Epithelial cell of prostate (primary cell): ENCODE results near the gene GRK6.
A peak's percentile ranks its signal among the peaks of the same experiment; 100 is the strongest.

ENCODE experiments used
- DNase-seq: peaks from one replicate; pipeline ENCODE4 v3.0.0-alpha.2; 2011; ENCODE audit warnings: low read depth, low spot score
- H3K27ac ChIP-seq: fragments of 450-650 bp; 2 replicates; pipeline ENCODE4 v1.5.1; 2017; ENCODE audit warnings: mild to moderate bottlenecking

The GRK6 gene

DNA sequence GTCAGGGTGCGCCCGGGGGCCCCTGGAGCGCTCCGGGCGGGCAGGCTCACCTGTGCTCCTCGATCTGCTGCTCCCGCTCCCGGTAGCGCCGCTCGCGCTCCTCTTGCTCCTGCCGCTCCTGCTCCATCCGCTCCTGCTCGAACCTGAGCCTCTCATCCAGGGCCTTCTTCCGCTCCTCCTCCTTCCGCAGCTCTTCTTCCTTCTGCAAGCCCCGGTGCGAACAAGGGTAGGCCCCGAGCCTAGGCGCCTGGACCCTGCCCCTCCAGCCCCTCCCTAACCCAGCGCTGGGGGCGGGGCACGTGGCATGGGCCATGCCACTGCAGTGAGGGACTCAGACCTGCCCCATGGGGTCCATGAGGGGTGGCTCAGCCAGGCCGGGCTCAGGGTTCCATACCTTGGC, 40.4 kb downstream of the GRK6 start:
- no peak for DNase-seq

DNA sequence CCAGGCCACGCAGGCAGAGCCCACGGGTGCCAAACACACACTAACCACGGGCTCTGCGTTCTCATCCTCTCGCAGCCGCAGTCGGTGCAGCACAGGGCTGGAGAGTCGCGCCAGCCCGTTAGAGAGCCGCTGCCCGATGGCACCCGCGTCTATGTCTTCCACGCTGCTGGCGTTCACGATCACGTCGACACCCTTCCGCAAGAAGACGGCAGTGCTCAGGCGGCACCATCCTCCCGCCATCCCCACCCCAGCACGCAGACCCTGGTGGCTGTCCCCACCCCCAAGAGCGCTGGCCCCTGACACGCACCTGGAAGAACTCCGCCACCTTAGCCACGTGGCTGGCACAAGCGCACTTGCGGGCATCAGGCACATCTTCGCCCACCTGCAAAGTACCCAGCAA, 41.0 kb downstream of the GRK6 start:
- no peak overlapping the region for H3K27ac ChIP-seq

More for the DNA sequence above, 40.4 kb downstream of the GRK6 start:
- H3K27ac ChIP-seq, result no peak overlapping the region

DNA sequence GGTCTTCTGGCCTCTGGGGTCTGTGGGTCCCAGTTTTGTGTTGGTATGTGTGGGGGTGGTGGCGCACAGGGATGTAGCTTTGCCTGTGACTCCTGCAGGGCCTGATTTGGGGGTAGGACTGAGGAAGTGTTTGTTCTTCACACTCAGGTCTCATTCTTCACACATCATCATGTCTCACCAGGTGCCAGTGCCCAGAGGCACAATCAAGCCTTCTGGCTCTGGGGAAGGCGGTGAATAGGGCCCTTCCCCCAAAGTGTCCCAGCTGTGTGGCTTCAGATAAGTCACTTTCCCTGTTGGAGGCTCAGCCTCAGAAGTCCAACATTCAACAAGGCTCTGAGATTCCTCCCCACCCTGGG, 41.8 kb downstream of the GRK6 start:
- no peak for DNase-seq
- peak overlapping the region; percentile 36 for H3K27ac ChIP-seq

More for the DNA sequence above, 41.0 kb downstream of the GRK6 start:
- no peak for DNase-seq

DNA sequence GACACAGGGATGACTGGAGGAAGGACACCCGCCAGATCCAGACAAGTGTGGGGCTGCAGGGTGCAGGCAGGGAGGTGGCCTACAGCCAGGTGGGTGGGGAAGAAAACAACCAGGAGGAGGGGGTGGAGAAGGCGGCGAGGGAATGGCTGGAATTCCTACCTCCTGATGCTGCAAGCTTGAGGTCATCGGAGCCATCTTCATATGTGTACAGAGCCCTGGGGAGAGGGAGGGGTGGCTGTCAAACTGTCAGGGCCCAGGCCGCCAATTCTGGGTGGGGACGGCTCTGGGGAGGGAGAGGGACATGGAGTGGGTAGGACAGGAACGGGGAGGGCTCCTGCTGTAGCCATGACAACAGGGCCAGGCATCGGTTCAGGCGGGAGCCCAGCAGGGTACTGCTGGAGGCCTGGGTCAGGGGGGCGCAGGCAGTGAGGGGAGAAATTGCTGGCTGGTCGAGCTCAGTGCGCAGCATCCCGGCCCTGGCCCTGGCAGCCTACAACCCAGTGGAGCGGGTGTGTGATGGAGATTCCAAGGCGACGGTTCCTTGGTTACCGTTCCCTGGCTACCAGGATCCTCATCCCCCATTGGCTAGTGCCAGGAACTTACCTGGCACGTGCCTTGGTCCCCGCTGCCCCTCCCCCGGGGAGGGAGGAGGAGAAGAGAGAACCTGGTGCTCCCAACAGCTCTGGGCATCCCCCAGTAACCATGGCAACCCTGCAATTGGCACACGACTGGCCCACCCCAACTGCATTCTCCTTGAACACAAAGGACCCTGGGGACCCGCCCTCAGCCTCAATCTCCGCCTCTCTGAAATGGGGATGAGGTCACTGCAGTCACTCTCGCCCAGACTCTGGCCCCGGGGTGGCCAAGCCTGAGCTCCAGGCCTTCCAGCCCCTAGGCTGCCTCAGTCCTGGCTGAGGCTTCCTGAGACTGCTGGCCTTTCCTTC, 42.5 kb downstream of the GRK6 start:
- H3K27ac ChIP-seq, result peak overlapping the region; percentile 36
- DNase-seq, result no peak

DNA sequence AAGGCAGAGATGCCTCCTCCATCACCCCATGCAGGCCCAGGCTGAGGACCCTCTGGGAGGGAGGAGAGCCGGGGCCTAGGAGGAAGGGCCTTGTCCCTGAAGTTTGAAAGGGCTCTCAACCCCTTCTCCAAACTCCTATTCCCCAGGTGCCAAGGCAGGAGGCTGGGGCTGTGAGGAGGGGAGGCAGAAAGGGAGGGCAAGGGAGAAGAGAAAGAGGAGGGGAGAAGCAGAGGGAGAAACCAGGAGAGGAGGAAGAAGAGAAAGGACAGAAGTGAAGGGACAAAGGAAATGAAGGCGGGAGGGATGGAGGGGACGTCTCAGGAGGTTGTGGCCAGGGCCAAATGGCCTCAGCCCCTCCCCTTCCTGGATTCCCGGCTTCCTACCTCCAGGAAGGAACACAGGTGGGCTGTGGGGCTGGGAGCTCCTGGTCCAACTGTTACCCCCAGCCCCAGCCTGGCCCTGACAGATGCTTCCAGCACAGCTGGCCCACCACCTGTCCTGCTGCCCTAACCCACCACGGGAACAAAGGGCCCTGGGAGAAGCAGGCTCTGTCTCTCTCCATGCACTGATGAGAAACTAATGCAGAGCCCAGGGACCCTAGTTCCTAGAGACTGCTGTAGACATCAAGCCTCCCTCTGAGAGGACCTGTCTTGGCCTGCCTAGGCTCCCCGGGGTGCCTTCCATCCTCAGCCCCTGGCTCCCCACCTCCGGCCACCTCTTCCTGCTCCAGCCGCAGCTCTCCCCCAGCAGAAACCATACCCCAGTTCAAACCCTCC, 43.5 kb downstream of the GRK6 start:
- no peak for DNase-seq
- peak overlapping the region; percentile 36 for H3K27ac ChIP-seq

DNA sequence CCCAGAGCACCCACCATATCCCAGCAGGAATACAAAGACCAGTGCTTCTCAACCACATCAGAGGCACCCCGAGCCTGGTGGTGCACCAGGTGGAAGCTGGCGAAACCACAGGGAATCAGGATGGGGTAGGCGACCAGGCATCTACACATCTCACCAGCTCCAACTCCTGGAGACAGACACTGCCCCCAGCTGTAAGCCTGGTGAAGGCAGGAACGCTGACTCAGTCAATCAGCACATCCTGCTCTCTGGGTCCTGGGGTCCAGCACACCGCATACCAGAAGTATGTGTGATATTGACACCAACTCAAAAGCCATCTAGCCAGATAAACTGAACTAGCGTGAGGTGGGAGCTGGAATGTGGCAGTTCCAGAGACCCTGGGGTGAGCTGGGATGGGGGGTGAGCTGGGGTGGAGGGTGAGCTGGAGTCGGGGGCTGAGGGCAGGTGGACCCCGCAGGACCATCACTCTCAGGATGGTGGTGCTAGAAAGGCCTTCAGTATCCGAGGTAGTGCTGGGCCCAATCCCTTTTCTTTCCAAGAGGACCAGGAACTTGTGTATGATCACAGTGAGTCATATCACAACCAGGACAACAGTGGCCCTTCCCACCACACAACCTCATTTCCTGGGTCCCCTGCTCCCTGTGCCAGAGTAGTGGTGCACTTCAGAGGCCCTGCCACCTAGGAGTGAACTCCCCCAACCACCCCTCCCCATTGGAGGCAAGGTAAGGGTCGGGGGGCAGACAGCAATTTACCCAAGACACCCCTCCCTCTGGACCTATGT, 44.5 kb downstream of the GRK6 start:
- peak overlapping the region; percentile 68 for H3K27ac ChIP-seq
- DNase-seq, result no peak

DNA sequence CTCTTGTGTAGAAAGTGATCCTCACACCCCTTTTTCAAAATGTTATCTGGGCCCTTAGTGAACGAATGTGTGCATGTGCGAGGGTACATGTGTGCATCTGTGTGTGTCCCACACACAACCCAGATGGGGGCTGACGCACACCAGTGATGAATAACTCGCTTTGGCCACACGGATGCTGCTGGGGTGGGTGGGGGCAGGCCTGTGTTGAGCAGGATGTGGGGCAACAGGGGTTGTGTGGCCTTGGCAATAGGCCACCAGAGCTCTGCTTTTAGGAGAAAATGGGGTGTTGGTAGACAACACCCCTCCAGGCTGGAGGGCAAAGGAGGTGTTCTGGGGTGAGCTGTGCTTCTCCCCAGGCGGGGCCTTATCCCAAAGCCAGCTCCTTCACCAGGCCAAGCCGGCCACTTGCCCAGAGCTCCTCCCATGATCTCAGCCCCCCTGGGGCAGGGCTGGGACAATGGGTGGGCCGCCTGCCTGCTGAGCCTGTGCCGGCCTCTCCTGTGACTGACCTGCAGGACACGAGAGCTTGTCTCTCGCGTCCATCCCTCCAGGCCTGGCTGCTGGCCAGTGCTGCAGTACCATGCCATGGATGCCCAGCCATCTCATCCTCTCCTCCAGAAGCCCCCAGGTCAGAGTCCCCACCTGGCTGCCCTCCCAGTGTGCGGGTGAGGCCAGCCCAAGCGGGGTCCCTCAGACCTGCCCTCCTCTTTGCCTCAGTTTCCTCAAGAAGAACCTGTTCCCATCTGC, 45.3 kb downstream of the GRK6 start:
- H3K27ac ChIP-seq, result peak overlapping the region; percentile 68
- no peak for DNase-seq

DNA sequence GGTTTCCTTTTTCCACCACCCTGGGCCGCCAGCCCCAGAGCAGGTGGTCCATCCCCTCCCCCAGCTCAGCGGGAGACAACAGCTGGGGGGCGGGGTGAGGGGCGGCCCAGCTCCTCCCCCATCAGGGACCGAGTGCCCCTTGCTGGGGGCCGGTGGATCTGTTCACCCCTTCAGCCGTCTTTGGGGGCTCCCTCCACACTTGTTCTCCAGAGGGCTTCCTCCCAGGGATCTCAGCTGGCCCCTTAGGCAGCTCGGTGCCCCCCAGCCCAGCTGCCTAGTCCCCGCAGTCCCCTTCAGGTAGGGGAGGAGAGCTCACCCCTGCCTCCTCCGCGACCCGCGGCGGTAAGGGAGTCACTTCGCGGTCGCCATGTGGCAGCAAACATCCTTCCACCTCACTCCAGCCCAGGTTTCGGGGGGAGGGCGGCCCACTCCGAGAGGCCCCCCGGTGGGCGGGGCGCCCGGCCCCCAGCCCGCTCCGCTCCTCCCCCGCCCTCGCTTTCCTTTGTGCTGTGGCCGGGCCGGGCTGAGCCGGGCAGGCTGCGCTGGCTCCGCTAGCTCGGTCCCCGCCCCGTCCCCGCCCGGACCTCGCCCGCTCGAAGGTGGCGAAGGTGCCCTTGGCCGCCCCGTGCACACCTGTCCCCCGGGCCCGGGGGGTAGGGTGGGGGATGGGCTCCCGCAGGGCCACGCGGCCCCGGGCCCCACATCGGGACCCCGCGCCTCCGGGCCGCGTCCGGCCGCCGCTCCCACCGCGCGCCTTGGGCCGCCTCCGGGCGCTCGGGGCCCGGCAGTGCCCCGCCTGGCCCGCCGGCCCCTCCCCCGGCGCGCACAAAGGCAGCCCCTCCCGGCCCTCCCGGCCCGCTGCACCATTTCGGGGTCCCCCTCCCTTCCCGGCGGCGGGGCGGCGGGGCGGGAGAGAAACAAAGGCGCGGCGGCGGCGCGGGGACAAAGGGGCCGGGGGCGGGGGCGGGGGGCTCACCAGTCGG, 46.3 kb downstream of the GRK6 start:
- no peak for DNase-seq
- H3K27ac ChIP-seq, result peak overlapping the region; percentile 68

DNA sequence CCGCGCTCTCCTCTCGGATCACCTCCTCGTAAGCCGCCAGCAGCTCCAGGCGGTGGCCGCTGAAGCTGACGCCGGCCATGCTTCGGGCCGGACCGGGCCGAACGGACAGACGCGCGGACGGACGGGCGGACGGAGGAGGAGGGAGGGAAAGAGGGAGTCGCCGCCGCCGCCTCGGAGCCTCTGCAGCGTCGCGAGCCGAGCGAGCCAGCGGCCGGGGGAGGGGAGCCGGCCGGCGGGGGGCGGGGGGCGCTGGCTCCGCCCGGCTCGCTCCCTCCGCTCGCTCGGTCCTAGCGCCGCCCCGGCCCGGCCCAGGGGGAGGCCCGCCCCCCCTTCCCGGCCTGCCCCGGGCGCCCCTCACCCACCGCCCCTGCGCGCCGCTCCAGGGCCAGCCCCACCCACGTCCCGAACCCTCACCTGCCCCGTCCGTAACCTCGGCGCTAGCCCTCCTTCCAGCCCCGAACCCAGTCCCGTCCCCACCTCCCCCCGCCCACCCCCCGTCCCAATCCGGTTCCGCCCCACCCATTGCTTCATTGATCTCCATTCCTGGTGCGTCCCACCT, 47.0 kb downstream of the GRK6 start, which contains the start of gene DBN1:
TSS of gene DBN1 (minus strand) at position 192 of the 559 bp plus-strand sequence. CDS start at position 79, 113 bp downstream.
- peak within 1 kb of the TSS; percentile 68 for H3K27ac ChIP-seq
- no peak for DNase-seq

DNA sequence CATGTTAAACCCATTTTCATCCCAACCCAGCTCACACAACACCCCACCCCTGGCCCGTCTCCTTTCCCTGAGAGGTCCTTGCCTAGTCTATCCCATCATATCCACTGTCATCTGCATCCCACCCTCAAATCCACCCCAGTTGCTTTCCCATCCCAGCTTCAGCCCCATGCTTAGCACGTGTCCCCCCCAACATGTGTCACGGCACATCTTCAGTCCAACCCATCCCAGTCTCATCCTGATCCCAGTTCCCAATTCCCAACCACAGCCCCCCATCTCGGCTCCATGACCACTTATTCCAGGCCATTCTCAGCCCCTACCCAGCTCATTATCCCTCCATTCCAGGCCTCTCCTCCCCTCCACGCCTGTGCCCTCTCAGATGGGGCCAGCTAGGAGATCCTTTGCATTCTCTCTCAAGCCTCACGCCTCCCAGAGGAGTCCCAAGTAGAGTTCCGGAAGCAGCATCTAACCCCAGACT, 47.6 kb downstream of the GRK6 start:
- no peak overlapping the region for H3K27ac ChIP-seq
- no peak for DNase-seq

DNA sequence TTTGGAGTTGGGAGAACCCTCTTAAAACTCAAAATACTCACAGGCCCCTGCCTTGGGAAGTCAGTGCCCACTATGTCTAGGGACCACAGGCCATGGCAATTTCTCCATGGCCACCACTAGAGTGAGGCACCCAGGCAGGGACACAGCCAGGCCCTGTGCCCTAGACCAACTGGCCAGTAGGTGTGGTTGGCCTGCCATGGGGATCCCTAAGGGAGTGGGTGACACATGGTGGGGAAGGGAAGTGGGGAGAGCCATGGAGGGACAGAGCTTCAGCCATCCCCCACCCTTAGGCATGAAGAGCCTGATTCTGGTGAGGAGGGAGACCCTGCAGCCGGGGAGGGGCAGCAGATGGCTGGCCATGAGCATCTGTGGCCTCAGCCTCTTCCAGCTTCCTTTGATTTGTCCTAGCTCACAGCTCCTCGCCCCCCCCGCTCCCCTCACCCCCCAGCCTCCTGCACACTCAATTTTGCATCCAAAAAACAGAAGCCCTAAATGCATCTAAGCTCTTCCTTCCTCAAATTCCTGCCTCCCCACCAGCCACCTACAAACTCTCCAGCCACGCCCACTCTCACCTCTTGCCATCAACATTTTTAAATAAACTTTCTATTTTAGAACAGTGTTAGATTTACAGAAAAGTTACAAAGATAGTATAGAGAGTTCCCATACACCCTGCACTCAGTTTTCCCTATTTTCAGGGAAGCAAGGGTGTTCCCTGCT, 48.5 kb downstream of the GRK6 start:
- no peak for DNase-seq
- H3K27ac ChIP-seq, result no peak overlapping the region

DNA sequence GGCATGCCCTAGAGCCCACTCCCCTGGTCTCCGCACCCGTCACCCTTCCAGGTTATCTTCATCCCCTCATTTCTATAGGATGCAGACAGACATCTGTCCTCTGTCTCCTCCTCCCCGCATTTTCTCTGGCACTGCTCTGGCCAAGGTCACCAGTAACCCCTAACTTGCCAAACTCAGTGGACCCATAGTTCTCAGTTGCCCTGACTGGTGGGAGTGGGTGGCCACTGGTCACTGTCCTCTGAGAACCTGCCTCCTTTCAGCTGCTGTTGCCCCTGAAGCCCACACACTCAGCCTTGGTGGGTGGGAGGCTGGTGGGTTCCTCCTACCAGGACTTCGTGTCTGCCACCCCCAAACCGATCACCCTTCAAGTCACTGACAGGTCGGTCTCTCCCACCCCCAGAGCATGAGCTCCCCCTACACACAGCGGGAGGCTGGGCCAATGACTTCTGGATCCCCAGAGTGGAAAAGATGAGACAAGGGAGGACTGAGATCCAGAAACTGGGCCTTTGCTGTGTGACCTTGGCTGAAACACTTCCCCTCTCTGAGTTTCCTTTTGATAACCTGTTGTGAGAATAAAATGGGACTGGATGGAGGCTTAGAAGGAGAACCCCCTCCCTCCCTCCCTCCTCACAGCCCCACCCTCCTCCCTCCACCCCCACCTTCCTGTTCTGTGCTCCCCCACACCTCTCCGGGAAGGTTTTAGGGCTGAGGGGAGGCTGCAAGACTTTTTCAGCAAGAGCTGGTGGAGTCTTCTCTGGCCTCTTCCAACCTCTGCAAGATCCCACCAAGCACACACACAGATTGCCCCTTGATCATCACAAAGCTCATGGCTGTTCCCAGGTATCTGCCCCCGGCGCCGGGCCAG, 49.3 kb downstream of the GRK6 start:
- H3K27ac ChIP-seq, result no peak overlapping the region
- DNase-seq, result no peak

DNA sequence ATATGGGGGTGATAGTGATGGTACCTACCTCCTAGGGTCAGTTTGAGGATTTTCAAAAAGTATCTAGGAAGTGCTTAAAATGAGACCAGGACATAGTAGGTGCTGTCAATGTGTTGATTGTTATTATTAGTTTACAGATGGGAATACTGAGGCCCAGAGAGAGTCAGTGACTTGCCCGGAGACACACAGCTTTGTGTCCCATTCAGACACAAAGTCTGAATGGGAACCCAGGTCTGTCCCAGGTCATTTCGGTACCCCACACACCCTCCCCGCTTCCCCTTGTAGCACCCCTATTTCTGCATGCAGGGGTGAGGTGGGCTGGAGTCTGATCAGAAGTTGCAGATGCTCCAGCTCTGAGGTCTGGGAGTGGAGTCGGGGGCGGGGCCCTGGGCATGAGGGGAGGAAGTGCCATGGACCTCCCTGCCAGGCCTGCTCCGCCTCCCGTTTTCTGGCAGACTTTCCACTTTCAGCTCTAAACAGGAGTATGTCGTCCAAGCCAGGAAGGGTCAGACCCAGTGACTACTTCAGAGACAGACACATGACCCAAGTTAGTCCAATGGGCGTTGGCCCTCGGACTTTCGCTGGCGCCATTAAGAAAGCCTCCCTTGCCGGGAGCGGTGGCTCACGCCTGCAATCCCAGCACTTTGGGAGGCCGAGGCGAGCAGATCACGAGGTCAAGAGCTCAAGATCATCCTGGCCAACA, 50.2 kb downstream of the GRK6 start:
- no peak overlapping the region for H3K27ac ChIP-seq
- no peak for DNase-seq

DNA sequence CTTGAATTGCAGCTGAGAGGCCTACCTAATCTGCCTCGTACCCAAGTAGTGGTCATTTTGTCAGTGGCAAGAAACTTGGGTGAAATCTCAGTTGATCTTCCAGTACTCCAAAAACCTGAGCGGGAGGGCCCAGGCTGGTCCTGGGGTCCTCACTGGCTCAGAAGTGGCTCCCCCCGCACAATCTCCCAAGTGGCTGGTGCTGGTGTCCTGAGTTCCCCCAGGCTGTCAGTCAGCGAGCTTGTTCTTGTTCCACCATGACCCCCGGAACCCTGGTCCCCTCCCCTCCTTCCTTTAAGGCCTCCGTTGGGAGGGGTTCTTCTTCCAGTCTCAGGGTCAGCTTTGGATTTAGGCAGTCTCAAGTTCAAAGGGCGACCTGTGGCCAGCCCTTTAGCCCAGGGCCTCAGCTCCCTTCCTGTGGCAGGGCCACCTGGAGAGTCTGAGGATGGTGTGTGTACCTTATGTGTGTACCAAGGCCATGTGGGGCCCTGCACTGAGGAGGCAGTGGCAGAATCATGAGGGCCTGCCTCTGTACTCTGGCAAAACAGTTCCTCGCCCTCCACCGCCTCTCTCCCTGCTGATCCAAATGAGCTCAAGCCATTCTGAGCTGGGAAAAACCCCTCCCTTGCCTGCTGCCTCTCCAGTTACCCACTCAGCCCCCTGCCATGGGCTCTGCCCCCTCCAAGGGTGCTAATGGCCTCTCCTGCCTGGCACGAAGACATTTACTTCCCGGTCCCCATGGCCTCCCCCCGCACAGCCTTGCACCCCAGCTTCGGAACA, 51.4 kb downstream of the GRK6 start:
- peak overlapping the region; percentile 88 for H3K27ac ChIP-seq
- DNase-seq, result no peak
